ENCODE data around the gene D2HGDH. TPM values are rescaled to one million over a fixed set of nuclear protein-coding genes. Genes with fewer than 3 reads are reported as not detected.

The D2HGDH gene
- 10 to 100 TPM in 3 of 8 experiments, 1 to 10 TPM in 5; 4.2 to 38.7 (median 6.6) TPM for total RNA-seq

GRCh38 chr2:241734467-241735208, at the start of gene D2HGDH:
Gene D2HGDH (plus strand): TSS chr2:241734630. CDS start chr2:241735225, 595 bp downstream.
- peaks cover 0 to 2% of the 10 kb centered on the region in 2 donors for H3K4me1 ChIP-seq (replicated peaks in 1 of 2)
- no CpG with 5 or more reads among the region's 98 CpGs for WGBS, 10 experiments
- peak within 1 kb of the TSS; percentile 93 to 97 for H3K27ac ChIP-seq
- peak within 1 kb of the TSS; percentile 68 to 95 (median 84) for H3K4me3 ChIP-seq
- peak; percentile 76 to 87 (median 81) for ATAC-seq (replicated peaks in 6 of 8)
- in situ Hi-C loops (cut with MboI; ENCODE audit: low pct_unique_long_range_greater_than_20kb in 2 of 9, low sequenced_read_pairs in 9 of 9, unreplicated experiment in 9 of 9), result no loop called here

GRCh38 chr2:241686324-241686649, 48.1 kb upstream of the D2HGDH start:
- 0 to 2% (median 0%) methylated on average over 3 to 24 of the region's 37 CpGs; no CpG with 5 or more reads in 3 of the 10 experiments for WGBS, 10 experiments
- Histone ChIP-seq H3K4me1 (replicated peaks in 1 of 2) (peaks cover 12 to 15% of the 10 kb centered on the region in 2 donors), H3K4me3 (peak overlapping the region; percentile 62 to 74 (median 66)), H3K27ac (peak overlapping the region; percentile 67 to 91)
- in situ Hi-C loops (cut with MboI; ENCODE audit: low pct_unique_long_range_greater_than_20kb in 2 of 9, low sequenced_read_pairs in 9 of 9, unreplicated experiment in 9 of 9), result no loop called here
- peak in 7 of 8 experiments; percentile 4 to 16 (median 11) for ATAC-seq (replicated peaks in 6 of 8)

- H3K27ac ChIP-seq, result peak within 1 kb of the TSS; percentile 93 to 97
- H3K4me3 ChIP-seq, result peak within 1 kb of the TSS; percentile 62 to 74 (median 66)
- 0% methylated on average over 13 of the region's 102 CpGs; no CpG with 5 or more reads in 9 of the 10 experiments for WGBS, 10 experiments
- ATAC-seq (replicated peaks in 6 of 8), result peak; percentile 92 to 96 (median 94)
- in situ Hi-C loops (cut with MboI; ENCODE audit: low pct_unique_long_range_greater_than_20kb in 2 of 9, low sequenced_read_pairs in 9 of 9, unreplicated experiment in 9 of 9), result no loop called here
- H3K4me1 ChIP-seq (replicated peaks in 1 of 2), result peaks cover 12 to 15% of the 10 kb centered on the region in 2 donors
These were observed 47.6 kb upstream of the D2HGDH start, which contains the start of gene DTYMK for GRCh38 chr2:241686650-241687425. Gene DTYMK (minus strand): TSS chr2:241686815. CDS start chr2:241686783, 32 bp downstream.

- Histone ChIP-seq H3K27ac (no peak overlapping the region), H3K4me3 (no peak overlapping the region), H3K4me1 (replicated peaks in 1 of 2) (peaks cover 12 to 15% of the 10 kb centered on the region in 2 donors)
- 73 to 100% (median 89%) methylated on average over 1 to 9 of the region's 10 CpGs; no CpG with 5 or more reads in 4 of the 10 experiments for WGBS, 10 experiments
- no peak for ATAC-seq (replicated peaks in 6 of 8)
- in situ Hi-C loops (cut with MboI; ENCODE audit: low pct_unique_long_range_greater_than_20kb in 2 of 9, low sequenced_read_pairs in 9 of 9, unreplicated experiment in 9 of 9), result no loop called here
These were observed 45.1 kb upstream of the D2HGDH start for GRCh38 chr2:241689306-241689705.

GRCh38 chr2:241690202-241690717, 44.2 kb upstream of the D2HGDH start:
- in situ Hi-C loops (cut with MboI; ENCODE audit: low pct_unique_long_range_greater_than_20kb in 2 of 9, low sequenced_read_pairs in 9 of 9, unreplicated experiment in 9 of 9), result no loop called here
- Histone ChIP-seq H3K27ac (no peak overlapping the region), H3K4me3 (no peak overlapping the region), H3K4me1 (replicated peaks in 1 of 2) (peaks cover 12 to 15% of the 10 kb centered on the region in 2 donors)
- ATAC-seq (replicated peaks in 6 of 8), result no peak
- 80 to 100% (median 93%) methylated on average over 2 to 3 of the region's 6 CpGs; no CpG with 5 or more reads in 6 of the 10 experiments for WGBS, 10 experiments

GRCh38 chr2:241692448-241692847, 42.0 kb upstream of the D2HGDH start:
- Histone ChIP-seq H3K27ac (no peak overlapping the region), H3K4me1 (replicated peaks in 1 of 2) (peaks cover 7 to 10% of the 10 kb centered on the region in 2 donors), H3K4me3 (no peak overlapping the region)
- 67 to 100% (median 90%) methylated on average over 1 to 3 of the region's 6 CpGs; no CpG with 5 or more reads in 3 of the 10 experiments for WGBS, 10 experiments
- peak in 2 of 8 experiments; percentile 31 to 33 for ATAC-seq (replicated peaks in 6 of 8)
- in situ Hi-C loops (cut with MboI; ENCODE audit: low pct_unique_long_range_greater_than_20kb in 2 of 9, low sequenced_read_pairs in 9 of 9, unreplicated experiment in 9 of 9), result no loop called here

GRCh38 chr2:241695651-241696050, 38.8 kb upstream of the D2HGDH start:
- Histone ChIP-seq H3K4me1 (replicated peaks in 1 of 2) (no peaks in the 10 kb centered on the region), H3K27ac (no peak overlapping the region), H3K4me3 (no peak overlapping the region)
- in situ Hi-C loops (cut with MboI; ENCODE audit: low pct_unique_long_range_greater_than_20kb in 2 of 9, low sequenced_read_pairs in 9 of 9, unreplicated experiment in 9 of 9), result no loop called here
- WGBS, 10 experiments, result 50 to 100% (median 93%) methylated on average over 1 to 4 of the region's 4 CpGs; no CpG with 5 or more reads in 4 of the 10 experiments
- ATAC-seq (replicated peaks in 6 of 8), result no peak

- peaks cover 5 to 6% of the 10 kb centered on the region in 2 donors for H3K4me1 ChIP-seq (replicated peaks in 1 of 2)
- 0 to 20% (median 0%) methylated on average over 1 to 9 of the region's 17 CpGs; no CpG with 5 or more reads in 4 of the 10 experiments for WGBS, 10 experiments
- H3K4me3 ChIP-seq, result peak overlapping the region; percentile 78 to 96 (median 84)
- no peak for ATAC-seq (replicated peaks in 6 of 8)
- in situ Hi-C loops (cut with MboI; ENCODE audit: low pct_unique_long_range_greater_than_20kb in 2 of 9, low sequenced_read_pairs in 9 of 9, unreplicated experiment in 9 of 9), result no loop called here
- H3K27ac ChIP-seq, result peak overlapping the region; percentile 98 to 99
These were observed 33.4 kb upstream of the D2HGDH start for GRCh38 chr2:241701149-241701398.

- peak within 1 kb of the TSS; percentile 98 to 99 for H3K27ac ChIP-seq
- in situ Hi-C loops (cut with MboI; ENCODE audit: low pct_unique_long_range_greater_than_20kb in 2 of 9, low sequenced_read_pairs in 9 of 9, unreplicated experiment in 9 of 9), result no loop called here
- peak; percentile 64 to 80 (median 72) for ATAC-seq (replicated peaks in 6 of 8)
These were observed 32.9 kb upstream of the D2HGDH start, which contains the start of gene ING5 for GRCh38 chr2:241701399-241702154. Gene ING5 (plus strand): TSS chr2:241702039. CDS start chr2:241702066, 27 bp downstream.

GRCh38 chr2:241702155-241703031, 32.0 kb upstream of the D2HGDH start:
- in situ Hi-C loops (cut with MboI; ENCODE audit: low pct_unique_long_range_greater_than_20kb in 2 of 9, low sequenced_read_pairs in 9 of 9, unreplicated experiment in 9 of 9), result no loop called here
- no CpG with 5 or more reads among the region's 98 CpGs for WGBS, 10 experiments
- peak overlapping the region; percentile 98 to 99 for H3K27ac ChIP-seq
- H3K4me3 ChIP-seq, result peak overlapping the region; percentile 78 to 96 (median 84)
- H3K4me1 ChIP-seq (replicated peaks in 1 of 2), result peaks cover 5 to 6% of the 10 kb centered on the region in 2 donors
- peak; percentile 56 to 78 (median 75) for ATAC-seq (replicated peaks in 6 of 8)

More at GRCh38 chr2:241701399-241702154, 32.9 kb upstream of the D2HGDH start, which contains the start of gene ING5:
- Histone ChIP-seq H3K4me3 (peak within 1 kb of the TSS; percentile 78 to 96 (median 84)), H3K4me1 (replicated peaks in 1 of 2) (peaks cover 5 to 6% of the 10 kb centered on the region in 2 donors)
- no CpG with 5 or more reads among the region's 96 CpGs for WGBS, 10 experiments

- 13 to 100% (median 77%) methylated on average over 1 to 3 of the region's 11 CpGs; no CpG with 5 or more reads in 4 of the 10 experiments for WGBS, 10 experiments
- Histone ChIP-seq H3K4me3 (peak overlapping the region; percentile 78 to 96 (median 84)), H3K27ac (peak overlapping the region in 1 of 2 donors; percentile 98), H3K4me1 (replicated peaks in 1 of 2) (peaks cover 5 to 6% of the 10 kb centered on the region in 2 donors)
- in situ Hi-C loops (cut with MboI; ENCODE audit: low pct_unique_long_range_greater_than_20kb in 2 of 9, low sequenced_read_pairs in 9 of 9, unreplicated experiment in 9 of 9), result no loop called here
- ATAC-seq (replicated peaks in 6 of 8), result peak in 4 of 8 experiments; percentile 0 to 2 (median 1)
These were observed 31.3 kb upstream of the D2HGDH start for GRCh38 chr2:241703032-241703604.

Data from motor neuron (in vitro differentiated cells).